PFSK-1 (cell line): ENCODE results near the gene MDGA2.

Source experiments
- POLR2AphosphoS5 ChIP-seq: IDR thresholded peaks from 2 replicates; pipeline ENCODE4 v1.6.1; 2012; ENCODE audit warnings: low read depth, mild to moderate bottlenecking, control low read depth, low read length, moderate library complexity
- REST ChIP-seq, 2 experiments: IDR thresholded peaks; 2 replicates each; pipeline versions ENCODE4 v1.6.1 to v1.8.0; 2011 to 2012; ENCODE audit warnings: low read depth in 2 of 2, low read length in 2 of 2, control low read depth in 1 of 2, inconsistent platforms in 1 of 2, mild to moderate bottlenecking in 1 of 2, moderate library complexity in 1 of 2; ENCODE audit not compliant: insufficient read depth in 1 of 2

GRCh38 chr14:46920542-46920941 lies 754.9 kb downstream of the MDGA2 start:
- TF ChIP-seq REST (IDR thresholded peaks at IDR 0.05; ENCODE audit: insufficient read depth in 1 of 2, low read depth in 2 of 2, low read length in 2 of 2) (no peak), POLR2AphosphoS5 (no peak)
